ENCODE results near the gene ST6GAL1.

Gene ST6GAL1

DNA sequence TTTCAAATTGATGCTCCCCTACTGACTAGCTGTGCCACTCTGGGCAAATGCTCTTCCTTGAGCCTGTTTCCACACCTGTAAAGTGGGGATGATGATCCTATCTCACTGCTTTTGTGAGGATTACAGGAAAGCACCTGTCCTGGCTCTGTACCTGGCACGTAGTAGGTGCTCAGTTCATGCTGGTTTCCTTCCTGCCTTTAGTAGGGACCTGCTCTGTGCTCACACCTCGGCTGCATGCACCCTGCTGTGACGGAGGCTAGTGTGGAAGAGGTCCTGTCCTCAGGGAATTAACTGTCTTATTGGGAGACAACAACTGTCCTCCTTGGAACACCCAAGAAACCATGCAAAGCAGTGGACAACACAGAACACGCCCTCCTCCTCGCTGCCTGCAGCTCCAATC lies 147.2 kb downstream of the ST6GAL1 start:
- TF ChIP-seq ZFX (IDR thresholded peaks at IDR 0.05; ENCODE audit: borderline replicate concordance) = no peak
- TF ChIP-seq, protein P1, sequence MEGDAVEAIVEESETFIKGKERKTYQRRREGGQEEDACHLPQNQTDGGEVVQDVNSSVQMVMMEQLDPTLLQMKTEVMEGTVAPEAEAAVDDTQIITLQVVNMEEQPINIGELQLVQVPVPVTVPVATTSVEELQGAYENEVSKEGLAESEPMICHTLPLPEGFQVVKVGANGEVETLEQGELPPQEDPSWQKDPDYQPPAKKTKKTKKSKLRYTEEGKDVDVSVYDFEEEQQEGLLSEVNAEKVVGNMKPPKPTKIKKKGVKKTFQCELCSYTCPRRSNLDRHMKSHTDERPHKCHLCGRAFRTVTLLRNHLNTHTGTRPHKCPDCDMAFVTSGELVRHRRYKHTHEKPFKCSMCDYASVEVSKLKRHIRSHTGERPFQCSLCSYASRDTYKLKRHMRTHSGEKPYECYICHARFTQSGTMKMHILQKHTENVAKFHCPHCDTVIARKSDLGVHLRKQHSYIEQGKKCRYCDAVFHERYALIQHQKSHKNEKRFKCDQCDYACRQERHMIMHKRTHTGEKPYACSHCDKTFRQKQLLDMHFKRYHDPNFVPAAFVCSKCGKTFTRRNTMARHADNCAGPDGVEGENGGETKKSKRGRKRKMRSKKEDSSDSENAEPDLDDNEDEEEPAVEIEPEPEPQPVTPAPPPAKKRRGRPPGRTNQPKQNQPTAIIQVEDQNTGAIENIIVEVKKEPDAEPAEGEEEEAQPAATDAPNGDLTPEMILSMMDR (IDR thresholded peaks at IDR 0.05) = no peak
- H3K27ac ChIP-seq = no peak overlapping the region

DNA sequence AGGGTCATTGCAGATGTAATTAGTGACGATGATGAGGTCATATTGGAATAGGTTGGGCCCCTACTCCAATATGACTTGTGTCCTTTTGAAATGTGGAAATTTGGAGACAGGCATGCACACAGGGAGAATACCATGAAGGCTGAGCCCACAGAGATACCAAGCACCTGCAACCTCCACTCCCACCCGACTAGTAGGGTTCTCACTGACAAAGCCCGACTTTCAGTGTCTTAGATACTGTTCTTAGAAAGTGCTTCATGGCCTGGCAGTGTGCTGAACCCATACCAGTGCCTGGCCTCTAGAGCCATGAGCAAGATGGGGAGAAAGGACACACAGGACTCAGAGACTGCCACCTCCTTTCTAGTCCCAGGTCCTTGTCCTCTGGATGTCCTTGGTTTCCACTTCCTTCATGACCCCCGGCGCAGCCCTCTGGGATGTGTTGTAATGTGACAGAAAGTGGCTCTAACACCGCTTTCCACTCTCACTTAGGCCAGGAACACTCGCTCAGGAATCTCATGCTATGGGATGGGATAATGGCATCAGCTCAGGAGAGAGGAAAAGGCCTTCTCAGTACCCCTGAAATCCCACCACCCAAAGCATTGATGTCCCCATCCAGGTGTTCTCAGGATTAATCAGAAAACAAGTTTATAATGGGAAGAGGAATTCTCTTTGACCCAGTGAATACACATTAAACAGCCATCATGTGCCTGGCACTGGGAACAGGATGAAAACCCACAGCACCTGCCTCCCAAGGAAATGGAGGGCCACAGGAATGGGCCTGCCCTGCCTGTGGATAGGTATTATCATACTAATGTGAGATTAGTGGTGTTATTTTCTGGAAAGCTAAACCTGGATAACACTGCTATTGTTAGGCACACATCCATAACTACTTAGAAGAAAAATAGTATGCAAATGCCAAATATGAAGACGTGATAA lies 149.0 kb downstream of the ST6GAL1 start:
- H3K27ac ChIP-seq = no peak overlapping the region
- TF ChIP-seq, protein P1 (IDR thresholded peaks at IDR 0.05) = no peak
- TF ChIP-seq ZFX (IDR thresholded peaks at IDR 0.05; ENCODE audit: borderline replicate concordance) = no peak

DNA sequence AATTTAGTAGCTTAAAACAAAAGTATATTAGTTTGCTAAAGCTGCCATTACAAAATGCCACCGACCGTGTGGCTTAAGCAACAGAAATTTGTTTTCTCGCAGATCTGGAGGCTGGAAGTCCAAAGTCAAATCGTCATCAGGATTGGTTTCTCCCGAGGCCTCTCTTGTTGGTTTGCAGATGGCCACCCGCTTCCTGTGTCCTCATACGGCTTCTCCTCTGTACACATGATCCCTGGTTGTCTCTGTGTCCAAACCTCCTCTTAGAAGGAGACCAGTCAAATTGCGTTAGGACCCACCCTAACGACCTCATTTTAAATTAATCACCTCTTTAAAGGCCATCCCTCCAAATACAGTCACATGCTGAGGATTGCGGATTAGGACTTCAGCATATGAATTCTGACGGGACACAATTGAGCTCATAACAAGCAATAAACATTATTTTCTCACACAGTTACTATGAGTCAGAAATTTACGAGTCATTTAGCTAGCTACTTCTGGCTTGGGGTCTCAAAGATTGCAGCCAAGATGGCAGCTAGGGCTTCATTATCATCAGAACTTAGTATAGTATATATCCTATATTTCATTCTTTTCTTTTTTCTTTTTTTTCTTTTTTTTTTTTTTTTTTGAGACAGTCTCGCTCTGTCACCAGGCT lies 150.6 kb downstream of the ST6GAL1 start:
- TF ChIP-seq, protein P1 (IDR thresholded peaks at IDR 0.05) = no peak
- TF ChIP-seq ZFX (IDR thresholded peaks at IDR 0.05; ENCODE audit: borderline replicate concordance) = no peak
- H3K27ac ChIP-seq = no peak overlapping the region

DNA sequence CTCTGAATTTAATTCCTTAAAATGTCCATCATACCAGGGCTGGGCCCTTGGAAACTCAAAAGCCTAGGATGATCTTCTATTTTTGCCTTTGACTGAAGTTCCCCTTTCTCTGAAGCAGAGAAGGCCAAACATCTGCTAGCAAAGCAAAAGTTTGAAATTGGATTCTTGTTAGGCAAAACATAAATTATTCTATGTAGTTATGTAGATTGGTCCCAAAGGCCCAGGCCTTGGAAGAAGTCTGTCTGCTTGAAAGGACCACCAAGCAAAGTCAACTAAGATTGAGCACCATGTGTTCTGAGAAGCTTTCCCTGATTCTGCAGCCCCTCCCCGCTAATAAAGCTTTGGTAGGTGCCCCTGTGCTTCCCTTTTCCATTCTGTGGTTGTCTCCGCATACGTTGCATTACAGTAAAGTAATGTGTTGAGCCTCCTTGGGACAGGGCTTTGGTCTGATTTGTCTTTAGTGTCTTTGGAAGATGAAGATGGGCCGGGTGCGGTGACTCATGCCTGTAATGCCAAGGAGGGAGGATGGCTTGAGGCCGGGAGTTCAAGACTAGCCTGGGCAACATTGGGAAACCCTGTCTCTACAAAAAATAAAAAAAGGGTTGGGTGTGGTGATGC lies 152.5 kb downstream of the ST6GAL1 start:
- TF ChIP-seq, protein P1 (IDR thresholded peaks at IDR 0.05) = no peak
- TF ChIP-seq ZFX (IDR thresholded peaks at IDR 0.05; ENCODE audit: borderline replicate concordance) = no peak

DNA sequence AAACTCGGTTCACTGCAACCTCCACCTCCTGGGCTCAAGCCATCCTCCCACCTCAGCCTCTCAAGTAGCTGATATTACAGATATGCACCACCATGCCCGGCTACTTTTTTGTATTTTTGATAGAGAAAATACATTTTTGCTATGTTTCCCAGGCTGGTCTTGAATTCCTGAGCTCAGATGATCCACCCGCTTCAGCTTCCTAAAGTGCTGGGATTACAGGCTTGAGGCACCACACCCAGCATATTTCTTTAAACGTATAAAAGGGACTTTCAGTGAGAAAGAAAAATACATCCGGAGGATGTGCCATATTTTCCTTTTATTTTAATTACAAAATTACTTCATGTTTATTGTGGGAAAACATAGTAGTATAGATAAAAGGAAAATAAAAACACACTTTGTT lies 153.8 kb downstream of the ST6GAL1 start:
- no peak for TF ChIP-seq ZFX (IDR thresholded peaks at IDR 0.05; ENCODE audit: borderline replicate concordance)
- TF ChIP-seq, protein P1 (IDR thresholded peaks at IDR 0.05) = no peak
- H3K27ac ChIP-seq = no peak overlapping the region

More for the DNA sequence above, 152.5 kb downstream of the ST6GAL1 start:
- H3K27ac ChIP-seq = no peak overlapping the region

DNA sequence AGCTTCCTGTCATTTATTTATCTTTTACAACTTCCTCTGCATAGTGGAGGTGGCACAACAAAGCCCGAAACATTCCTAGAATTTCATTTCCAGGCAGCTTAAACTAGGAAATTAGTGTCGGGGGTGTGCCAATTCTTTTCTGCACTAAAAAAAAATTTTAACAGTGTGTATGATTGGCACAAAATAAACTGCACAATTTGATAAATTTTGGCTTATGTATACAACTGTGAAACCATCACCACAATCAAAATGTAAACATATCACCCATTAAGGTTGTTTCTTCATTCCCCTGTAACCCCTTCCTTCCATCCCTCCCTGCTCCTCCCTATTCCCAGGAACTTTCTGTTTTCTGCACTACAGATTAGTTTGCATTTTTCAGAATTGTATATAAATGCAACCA lies 154.3 kb downstream of the ST6GAL1 start:
- no peak overlapping the region for H3K27ac ChIP-seq
- TF ChIP-seq, protein P1 (IDR thresholded peaks at IDR 0.05) = no peak
- TF ChIP-seq ZFX (IDR thresholded peaks at IDR 0.05; ENCODE audit: borderline replicate concordance) = no peak
